AG04450 (cell line): Measurements from ENCODE around the gene POMC. TPM values are rescaled to one million over a fixed set of nuclear protein-coding genes. Genes with fewer than 3 reads are reported as not detected.

ENCODE experiments used
- CTCF ChIA-PET: fragments of 300-600, 350-600 bp; formaldehyde crosslinking; extraction: SDS; loops from one replicate; lab custom pipeline; 2022; ENCODE audit warnings: antibody characterized with exemption, inconsistent platforms; lab: Charles Lee
- POLR2A ChIA-PET: fragments of 350-600 bp; formaldehyde crosslinking; extraction: SDS; loops from one replicate; lab custom pipeline; 2021; ENCODE audit warnings: antibody characterized with exemption, inconsistent platforms; lab: Yijun Ruan, JAX
- DNase-seq: peaks from one replicate; pipeline ENCODE4 v3.0.0-alpha.2; 2011; ENCODE audit warnings: low read depth, low spot score
- H3K27ac ChIP-seq: one replicate; pipeline ENCODE4 v1.5.1; 2012; ENCODE audit warnings: low read depth, low read length, control low read depth
- H3K27me3 ChIP-seq: one replicate; pipeline ENCODE4 v1.6.0; 2012; ENCODE audit warnings: low read length; ENCODE audit not compliant: control insufficient read depth, insufficient read depth
- H3K4me3 ChIP-seq: 2 replicates; pipeline ENCODE4 v1.5.1; 2011; ENCODE audit warnings: mild to moderate bottlenecking, low read depth, low read length, control low read depth
- H3K9me3 ChIP-seq: 2 replicates; pipeline ENCODE4 v1.5.1; 2012; ENCODE audit warnings: low read length; ENCODE audit not compliant: control insufficient read depth, insufficient read depth
- polyA plus RNA-seq: library from polyadenylated mRNA; depleted of rRNA; stranded (reverse); fragments of >200 nt; gene quantifications from 2 replicates; pipeline ENCODE4 v1.2.3, GENCODE V29; 2011
- TF ChIP-seq, protein P1 (sequence below): IDR thresholded peaks from 2 replicates; pipeline ENCODE4 v1.5.1; 2011; ENCODE audit warnings: low read depth, low read length, control low read depth, inconsistent platforms

Gene POMC
- polyA plus RNA-seq, 1 experiment, result not detected

GRCh38 chr2:25178976-25179375, 10.6 kb upstream of the POMC start:
- no peak overlapping the region for H3K4me3 ChIP-seq
- no peak overlapping the region for H3K27ac ChIP-seq
- ChIA-PET CTCF (no interaction called here), POLR2A (no interaction called here)
- TF ChIP-seq, protein P1, sequence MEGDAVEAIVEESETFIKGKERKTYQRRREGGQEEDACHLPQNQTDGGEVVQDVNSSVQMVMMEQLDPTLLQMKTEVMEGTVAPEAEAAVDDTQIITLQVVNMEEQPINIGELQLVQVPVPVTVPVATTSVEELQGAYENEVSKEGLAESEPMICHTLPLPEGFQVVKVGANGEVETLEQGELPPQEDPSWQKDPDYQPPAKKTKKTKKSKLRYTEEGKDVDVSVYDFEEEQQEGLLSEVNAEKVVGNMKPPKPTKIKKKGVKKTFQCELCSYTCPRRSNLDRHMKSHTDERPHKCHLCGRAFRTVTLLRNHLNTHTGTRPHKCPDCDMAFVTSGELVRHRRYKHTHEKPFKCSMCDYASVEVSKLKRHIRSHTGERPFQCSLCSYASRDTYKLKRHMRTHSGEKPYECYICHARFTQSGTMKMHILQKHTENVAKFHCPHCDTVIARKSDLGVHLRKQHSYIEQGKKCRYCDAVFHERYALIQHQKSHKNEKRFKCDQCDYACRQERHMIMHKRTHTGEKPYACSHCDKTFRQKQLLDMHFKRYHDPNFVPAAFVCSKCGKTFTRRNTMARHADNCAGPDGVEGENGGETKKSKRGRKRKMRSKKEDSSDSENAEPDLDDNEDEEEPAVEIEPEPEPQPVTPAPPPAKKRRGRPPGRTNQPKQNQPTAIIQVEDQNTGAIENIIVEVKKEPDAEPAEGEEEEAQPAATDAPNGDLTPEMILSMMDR, result no peak
- no peak for DNase-seq
- peaks cover 33% of the 10 kb centered on the region for H3K27me3 ChIP-seq
- H3K9me3 ChIP-seq, result peaks cover 4% of the 10 kb centered on the region; the same call in 1 of the 2 replicates

DNA sequence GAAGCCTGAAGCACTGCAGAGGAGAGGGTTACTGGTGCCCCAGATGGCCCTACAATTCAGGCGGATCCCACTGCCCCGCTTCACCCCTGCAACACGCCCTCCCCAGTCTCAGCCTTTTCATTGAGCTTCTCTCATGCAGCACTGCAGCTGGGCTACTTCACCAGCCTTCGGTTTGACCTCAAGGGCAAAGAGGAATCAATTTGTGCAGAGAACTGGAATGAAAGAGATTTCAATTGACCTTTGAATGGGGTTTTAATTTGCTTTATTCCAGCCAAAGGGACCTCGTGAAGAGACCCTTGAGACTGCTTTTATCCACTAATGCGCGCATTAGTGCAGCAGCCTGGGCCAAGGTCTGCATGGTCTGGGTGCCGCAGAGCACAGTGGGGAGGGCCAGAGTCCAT, 8.8 kb upstream of the POMC start:
- Histone ChIP-seq H3K9me3 (peaks cover 1% of the 10 kb centered on the region; the same call in 1 of the 2 replicates), H3K27me3 (peaks cover 34% of the 10 kb centered on the region), H3K27ac (no peak overlapping the region), H3K4me3 (no peak overlapping the region)
- TF ChIP-seq, protein P1, result no peak
- DNase-seq, result no peak
- ChIA-PET CTCF (no interaction called here), POLR2A (no interaction called here)

DNA sequence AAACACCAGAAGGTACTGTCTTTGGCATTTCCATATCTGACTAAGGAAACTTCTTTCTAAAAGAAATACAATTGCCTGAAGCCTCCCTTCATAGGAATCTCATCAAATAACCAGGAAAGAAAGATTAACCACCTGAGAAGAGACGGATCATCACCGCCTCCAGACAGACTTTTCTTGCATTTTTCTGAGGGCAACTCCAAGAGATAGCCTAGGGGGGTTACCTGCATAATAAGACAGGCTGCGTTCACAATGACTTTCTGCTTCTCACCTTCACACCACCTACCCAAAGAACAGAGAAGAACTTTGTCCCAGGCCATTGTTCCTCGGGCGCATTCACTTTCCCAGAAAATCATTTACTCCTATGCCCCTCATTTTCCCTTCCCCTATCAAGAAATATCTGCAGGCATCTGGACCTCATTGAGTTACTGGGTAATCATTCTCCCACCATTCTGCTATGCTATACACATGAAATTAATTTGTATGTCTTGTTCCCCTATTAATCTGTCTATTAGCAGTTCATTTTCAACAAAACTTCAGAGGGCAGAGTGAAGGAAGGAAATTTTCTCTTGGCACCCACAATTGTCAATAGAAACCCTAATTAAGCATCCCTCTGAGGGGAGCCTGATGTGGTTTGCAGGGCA, 8.3 kb upstream of the POMC start:
- TF ChIP-seq, protein P1, result no peak
- no peak overlapping the region for H3K27ac ChIP-seq
- DNase-seq, result no peak
- ChIA-PET POLR2A (no interaction called here), CTCF (no interaction called here)
- no peak overlapping the region for H3K4me3 ChIP-seq
- peaks cover 37% of the 10 kb centered on the region for H3K27me3 ChIP-seq
- no peaks in the 10 kb centered on the region for H3K9me3 ChIP-seq

DNA sequence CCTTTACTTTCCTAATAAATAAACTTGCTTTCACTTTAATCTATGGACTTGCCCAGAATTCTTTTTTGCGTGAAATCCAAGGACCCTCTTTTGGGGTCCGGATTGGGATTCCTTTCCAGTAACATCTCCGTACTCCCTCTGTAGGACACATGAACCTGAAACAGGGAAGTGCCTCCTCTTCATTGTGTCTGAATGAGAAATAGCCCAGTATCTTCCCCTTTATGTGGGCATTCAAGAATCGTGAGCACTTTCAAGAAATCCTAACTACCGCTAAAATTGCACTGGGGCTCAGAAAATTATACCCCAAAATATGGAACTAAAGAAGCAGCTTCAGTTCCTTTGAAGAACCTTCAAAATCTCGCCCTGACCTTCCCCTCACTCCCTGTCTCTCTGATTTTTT, 7.8 kb upstream of the POMC start:
- ChIA-PET CTCF (no interaction called here), POLR2A (no interaction called here)
- no peak overlapping the region for H3K27ac ChIP-seq
- H3K27me3 ChIP-seq, result peaks cover 40% of the 10 kb centered on the region
- TF ChIP-seq, protein P1, result no peak
- DNase-seq, result no peak
- no peak overlapping the region for H3K4me3 ChIP-seq
- H3K9me3 ChIP-seq, result no peaks in the 10 kb centered on the region

GRCh38 chr2:25174192-25174861, 5.9 kb upstream of the POMC start:
- no peak for DNase-seq

More at GRCh38 chr2:25174192-25174861, 5.9 kb upstream of the POMC start:
- TF ChIP-seq, protein P1, result no peak
- no peak overlapping the region for H3K4me3 ChIP-seq
- CTCF ChIA-PET, result interaction anchor here (1.4 kb wide), 1 partner anchor 22 kb away, joined by 4 read pairs; no protein-coding TSS in a partner anchor
- POLR2A ChIA-PET, result interaction anchor here (0.7 kb wide), 1 partner anchor 50 kb away, joined by 6 read pairs; no protein-coding TSS in a partner anchor
- peaks cover 54% of the 10 kb centered on the region for H3K27me3 ChIP-seq
- no peaks in the 10 kb centered on the region for H3K9me3 ChIP-seq
- H3K27ac ChIP-seq, result no peak overlapping the region
